Thymus (tissue), 11 donors: ENCODE measurements around the gene EGFLAM. TPM values are rescaled to one million over a fixed set of nuclear protein-coding genes. Genes with fewer than 3 reads are reported as not detected.
"Not testable (repeated sequence)": the region's sequence is repeated elsewhere in the genome, so short reads cannot be mapped to it uniquely, and the experiment has no call there.

ENCODE experiments used
- DNase-seq, 9 donors: peaks; one replicate each; pipeline ENCODE4 v3.0.0-alpha.2; 2013; ENCODE audit warnings: low spot score in 9 of 9, low read depth in 6 of 9, missing footprints in 1 of 9
- H3K27ac ChIP-seq, 2 donors: one replicate each; pipeline ENCODE4 v1.5.1; 2013; ENCODE audit warnings: control low read depth in 1 of 2, low read depth in 1 of 2, low read length in 1 of 2, mild to moderate bottlenecking in 1 of 2, moderate library complexity in 1 of 2
- H3K27me3 ChIP-seq, 2 donors: one replicate each; pipeline ENCODE4 v1.5.1; 2013; ENCODE audit warnings: low read length in 1 of 2; ENCODE audit not compliant: control insufficient read depth in 2 of 2, insufficient read depth in 1 of 2
- H3K36me3 ChIP-seq, 2 donors: one replicate each; pipeline ENCODE4 v1.5.1; 2013; ENCODE audit warnings: low read length in 1 of 2, mild to moderate bottlenecking in 1 of 2, moderate library complexity in 1 of 2; ENCODE audit not compliant: control insufficient read depth in 2 of 2, insufficient read depth in 2 of 2
- H3K4me1 ChIP-seq, 2 donors: one replicate each; pipeline ENCODE4 v1.5.1; 2013; ENCODE audit warnings: low read length in 2 of 2; ENCODE audit not compliant: control insufficient read depth in 2 of 2, insufficient read depth in 2 of 2
- H3K4me3 ChIP-seq, 2 donors: one replicate each; pipeline ENCODE4 v1.5.1; 2013; ENCODE audit warnings: low read length in 2 of 2, control low read depth in 1 of 2, mild to moderate bottlenecking in 1 of 2
- H3K9me3 ChIP-seq, 2 donors: one replicate each; pipeline ENCODE4 v1.5.1; 2013; ENCODE audit warnings: low read length in 1 of 2, mild to moderate bottlenecking in 1 of 2; ENCODE audit not compliant: control insufficient read depth in 2 of 2, insufficient read depth in 1 of 2
- WGBS: extraction: QIAGEN DNeasy Blood & Tissue Kit; methylation state at CpG from one replicate; pipeline ENCODE4 v1.1.7; 2013; 5-methylcytosine and 5-hydroxymethylcytosine counted together
- polyA plus RNA-seq: library from polyadenylated mRNA; stranded (reverse); fragments of 200-250 nt; gene quantifications from one replicate; pipeline ENCODE4 v1.2.3, GENCODE V29; 2013
- total RNA-seq: library from RNA; stranded (reverse); fragments of 120-200 nt; gene quantifications from one replicate; pipeline ENCODE4 v1.2.4, GENCODE V29; 2013
- donor health status: healthy.

The EGFLAM gene
- total and polyA plus RNA-seq, 2 donors = 24.0 to 25.7 TPM

GRCh38 chr5:38404667-38405276 lies 146.4 kb downstream of the EGFLAM start:
- Histone ChIP-seq H3K27me3 (peaks cover 3 to 4% of the 10 kb centered on the region in 2 donors), H3K27ac (no peak overlapping the region), H3K4me1 (peaks cover 3 to 6% of the 10 kb centered on the region in 2 donors), H3K9me3 (no peaks in the 10 kb centered on the region), H3K36me3 (no peaks in the 10 kb centered on the region), H3K4me3 (no peak overlapping the region)
- WGBS = 32% methylated on average over 4 of the region's 4 CpGs
- DNase-seq = peak in 4 of 9 donors; percentile 8 to 34 (median 20)

- Histone ChIP-seq H3K4me3 (no peak overlapping the region), H3K36me3 (no peaks in the 10 kb centered on the region), H3K27ac (no peak overlapping the region), H3K4me1 (peaks cover 3 to 6% of the 10 kb centered on the region in 2 donors), H3K9me3 (no peaks in the 10 kb centered on the region), H3K27me3 (peaks cover 2 to 3% of the 10 kb centered on the region in 2 donors)
- no peak for DNase-seq
- WGBS = 82% methylated on average over 9 of the region's 9 CpGs
These were observed 150.3 kb downstream of the EGFLAM start for GRCh38 chr5:38408446-38409198.

- Histone ChIP-seq H3K36me3 (no peaks in the 10 kb centered on the region), H3K4me3 (no peak overlapping the region), H3K27ac (no peak overlapping the region), H3K4me1 (no peaks in the 10 kb centered on the region), H3K27me3 (peaks cover 0 to 2% of the 10 kb centered on the region in 2 donors), H3K9me3 (no peaks in the 10 kb centered on the region)
- WGBS = 90% methylated on average over 7 of the region's 7 CpGs
- no peak for DNase-seq
These were observed 152.1 kb downstream of the EGFLAM start for GRCh38 chr5:38410304-38410990.

- 89% methylated on average over 12 of the region's 12 CpGs for WGBS
- Histone ChIP-seq H3K4me1 (no peaks in the 10 kb centered on the region), H3K36me3 (no peaks in the 10 kb centered on the region), H3K9me3 (no peaks in the 10 kb centered on the region), H3K27ac (no peak overlapping the region), H3K27me3 (peaks cover 0 to 2% of the 10 kb centered on the region in 2 donors), H3K4me3 (no peak overlapping the region)
- DNase-seq = no peak
These were observed 155.3 kb downstream of the EGFLAM start for GRCh38 chr5:38413696-38414095.

GRCh38 chr5:38414348-38414747 lies 156.0 kb downstream of the EGFLAM start:
- no peaks in the 10 kb centered on the region for H3K36me3 ChIP-seq

GRCh38 chr5:38415772-38416171 lies 157.4 kb downstream of the EGFLAM start:
- DNase-seq, H3K4me3 ChIP-seq, H3K4me1 ChIP-seq, H3K27ac ChIP-seq, H3K36me3 ChIP-seq, H3K27me3 ChIP-seq, H3K9me3 ChIP-seq: not testable (repeated sequence)
- WGBS = 77% methylated on average over 5 of the region's 5 CpGs

More at GRCh38 chr5:38414348-38414747, 156.0 kb downstream of the EGFLAM start:
- Histone ChIP-seq H3K27me3 (peaks cover 0 to 2% of the 10 kb centered on the region in 2 donors), H3K4me1 (no peaks in the 10 kb centered on the region), H3K4me3 (no peak overlapping the region), H3K9me3 (no peaks in the 10 kb centered on the region), H3K27ac (no peak overlapping the region)
- WGBS = 82% methylated on average over 4 of the region's 4 CpGs
- DNase-seq = no peak

- Histone ChIP-seq H3K4me1 (no peaks in the 10 kb centered on the region), H3K27me3 (peaks cover 0 to 2% of the 10 kb centered on the region in 2 donors), H3K4me3 (no peak overlapping the region), H3K27ac (no peak overlapping the region), H3K36me3 (no peaks in the 10 kb centered on the region), H3K9me3 (no peaks in the 10 kb centered on the region)
- DNase-seq = no peak
- 59% methylated on average over 5 of the region's 5 CpGs for WGBS
These were observed 159.3 kb downstream of the EGFLAM start for GRCh38 chr5:38417658-38418017.

- DNase-seq = no peak
- H3K4me1 ChIP-seq = no peaks in the 10 kb centered on the region
- H3K36me3 ChIP-seq = no peaks in the 10 kb centered on the region
- H3K27me3 ChIP-seq = peaks cover 0 to 2% of the 10 kb centered on the region in 2 donors
- no peak overlapping the region for H3K4me3 ChIP-seq
- no peak overlapping the region for H3K27ac ChIP-seq
- no peaks in the 10 kb centered on the region for H3K9me3 ChIP-seq
- 98% methylated on average over 2 of the region's 2 CpGs for WGBS
These were observed 161.9 kb downstream of the EGFLAM start for GRCh38 chr5:38420246-38420645.
